Stomach (tissue), 19 donors: ENCODE data around the gene ARFGAP1. TPM values are rescaled to one million over a fixed set of nuclear protein-coding genes. Genes with fewer than 3 reads are reported as not detected.

ENCODE experiments used
- DNase-seq, 2 donors: peaks; one replicate each; pipeline versions ENCODE4 v3.0.0 to v3.0.0-alpha.2; 2013 to 2019
- H3K27ac ChIP-seq, 5 donors: fragments of 200-600 bp in 4 of 5; sonication (generic) in 4 of 5; one replicate each; pipeline ENCODE4 v1.5.1; 2013 to 2019; ENCODE audit warnings: mild to moderate bottlenecking in 1 of 5, moderate library complexity in 1 of 5
- H3K27me3 ChIP-seq, 3 donors: fragments of 200-600 bp; sonication (generic); one replicate each; pipeline ENCODE4 v1.5.1; 2017 to 2019; ENCODE audit warnings: mixed run types in 1 of 3
- H3K36me3 ChIP-seq, 4 donors: fragments of 200-600 bp; sonication (generic); 1 replicate in 3 of 4; 2 replicates in 1 of 4; pipeline ENCODE4 v1.5.1; 2016 to 2019
- H3K4me1 ChIP-seq, 4 donors: fragments of 200-600 bp; sonication (generic); one replicate each; pipeline ENCODE4 v1.5.1; 2016 to 2019
- H3K4me3 ChIP-seq, 4 donors: fragments of 200-600 bp; sonication (generic) in 3 of 4; one replicate each; pipeline ENCODE4 v1.5.1; 2016 to 2019; ENCODE audit warnings: mild to moderate bottlenecking in 1 of 4
- H3K9me3 ChIP-seq, 4 donors: fragments of 200-600 bp; sonication (generic); one replicate each; pipeline ENCODE4 v1.5.1; 2016 to 2019
- CTCF ChIP-seq, 7 experiments: fragments of 450-650 bp in 4 of 7; fragments of 200-600 bp in 3 of 7; sonication (generic) in 3 of 7; IDR thresholded peaks; one replicate each; pipeline ENCODE4 v1.5.1; 2016 to 2019; ENCODE audit warnings: antibody characterized with exemption in 7 of 7, control low read depth in 2 of 7, mild to moderate bottlenecking in 1 of 7
- EP300 ChIP-seq: sonication (generic); formaldehyde crosslinking; IDR thresholded peaks from one replicate; pipeline ENCODE4 v1.6.1; 2017; ENCODE audit warnings: antibody characterized with exemption
- POLR2A ChIP-seq, 4 donors: fragments of 450-650 bp; IDR thresholded peaks; one replicate each; pipeline ENCODE4 v1.6.1; 2016; ENCODE audit warnings: antibody characterized with exemption in 4 of 4, control low read depth in 2 of 4, mild to moderate bottlenecking in 1 of 4, moderate library complexity in 1 of 4
- POLR2AphosphoS5 ChIP-seq, 3 donors: sonication (generic); formaldehyde crosslinking; IDR thresholded peaks; one replicate each; pipeline ENCODE4 v1.6.1; 2016; ENCODE audit warnings: antibody characterized with exemption in 3 of 3
- WGBS, 5 donors: extraction: QIAGEN DNeasy Blood & Tissue Kit in 3 of 5; methylation state at CpG; one replicate each; pipeline versions ENCODE4 v1.1.5 to v1.1.7; 2013 to 2018; 5-methylcytosine and 5-hydroxymethylcytosine counted together
- intact Hi-C: fragments of 100-400 bp; cut with DNase I; formaldehyde crosslinking; loops from one replicate; pipeline ENCODE4 v1.15.1; 2023; ENCODE audit warnings: low total_unique reads
- long read RNA-seq, 10 donors: transcript quantifications; one replicate each; lab custom pipeline, GENCODE V29; 2026
- polyA plus RNA-seq, 3 donors: library from polyadenylated mRNA; stranded (reverse); fragments of 200-250 nt; gene quantifications; one replicate each; pipeline ENCODE4 v1.2.3, GENCODE V29; 2013
- total RNA-seq, 5 donors: library from RNA; depleted of rRNA; stranded (reverse); fragments of >200 nt; gene quantifications; one replicate each; pipeline versions ENCODE4 v1.1.0 to v1.2.3, GENCODE V29; 2014 to 2016
- donor health status: healthy with polysubstance abuse.
- donor health status: Bipolar disorder and iron deficiency.
- donor health status: healthy.

Gene ARFGAP1
- total RNA-seq (100 to 1,000 TPM in 3 of 5 donors, 10 to 100 TPM in 2; 51.3 to 146 (median 100) TPM), polyA plus RNA-seq (10 to 100 TPM; 51.5 to 53.2 (median 51.5) TPM)
- long read RNA-seq, donor 1, partial matches to known transcripts: 0 of 3 reads
- long read RNA-seq, donor 1, other reads (novel, unspliced or antisense): 0 of 3 reads
- long read RNA-seq, donor 2, transcript ARFGAP1-203 (13 exons, 3,281 nt): major isoform, 6 of 8 reads
- long read RNA-seq, donor 2, partial matches to known transcripts: 0 of 8 reads
- long read RNA-seq, donor 2, other reads (novel, unspliced or antisense): 0 of 8 reads
- long read RNA-seq, donor 3, partial matches to known transcripts: 16 of 19 reads
- long read RNA-seq, donor 3, other reads (novel, unspliced or antisense): 0 of 19 reads
- long read RNA-seq, donor 4, partial matches to known transcripts: 0 of 1 reads
- long read RNA-seq, donor 4, other reads (novel, unspliced or antisense): 0 of 1 reads
- long read RNA-seq, donor 5, transcript ARFGAP1-203 (13 exons, 3,281 nt): major isoform, 9 of 12 reads
- long read RNA-seq, donor 5, partial matches to known transcripts: 0 of 12 reads
- long read RNA-seq, donor 5, other reads (novel, unspliced or antisense): 0 of 12 reads
- long read RNA-seq, donor 6, transcript ARFGAP1-203 (13 exons, 3,281 nt): major isoform, 10 of 21 reads
- long read RNA-seq, donor 6, partial matches to known transcripts: 0 of 21 reads
- long read RNA-seq, donor 6, other reads (novel, unspliced or antisense): 0 of 21 reads
- long read RNA-seq, donor 7, partial matches to known transcripts: 6 of 12 reads
- long read RNA-seq, donor 7, other reads (novel, unspliced or antisense): 0 of 12 reads
- long read RNA-seq, donor 8, transcript ARFGAP1-203 (13 exons, 3,281 nt): major isoform, 5 of 24 reads
- long read RNA-seq, donor 8, partial matches to known transcripts: 17 of 24 reads
- long read RNA-seq, donor 8, other reads (novel, unspliced or antisense): 0 of 24 reads
- long read RNA-seq, donor 9, partial matches to known transcripts: 0 of 4 reads
- long read RNA-seq, donor 9, other reads (novel, unspliced or antisense): 0 of 4 reads
- long read RNA-seq, donor 10, partial matches to known transcripts: 0 of 2 reads
- long read RNA-seq, donor 10, other reads (novel, unspliced or antisense): 0 of 2 reads

- TF ChIP-seq POLR2A (IDR thresholded peaks at IDR 0.05) (no peak), POLR2AphosphoS5 (IDR thresholded peaks at IDR 0.05) (peak; percentile 55 to 93 (median 71))
- Histone ChIP-seq H3K27me3 (peaks cover 0 to 14% (median 2%) of the 10 kb centered on the region in 3 donors), H3K4me1 (peaks cover 21 to 35% (median 29%) of the 10 kb centered on the region in 4 donors), H3K4me3 (peak within 1 kb of the TSS; percentile 92 to 100 (median 99)), H3K36me3 (peaks cover 17 to 23% (median 20%) of the 10 kb centered on the region in 4 donors), H3K9me3 (no peaks in the 10 kb centered on the region), H3K27ac (peak within 1 kb of the TSS; percentile 38 to 90 (median 81))
- WGBS, 5 donors: 0 to 2% (median 1%) methylated on average over 22 to 97 of the region's 97 CpGs
- intact Hi-C loops: no loop called here
- peak; percentile 92 to 98 for DNase-seq
Observed at GRCh38 chr20:63272105-63273058, at the start of gene ARFGAP1. Gene ARFGAP1 (plus strand): TSS chr20:63272813. CDS start chr20:63275581, 2,768 bp downstream.

GRCh38 chr20:63223121-63223825 is 49.3 kb upstream of the ARFGAP1 start:
- Histone ChIP-seq H3K27ac (no peak overlapping the region), H3K9me3 (no peaks in the 10 kb centered on the region), H3K4me3 (no peak overlapping the region), H3K36me3 (no peaks in the 10 kb centered on the region), H3K4me1 (peaks cover 5 to 13% (median 9%) of the 10 kb centered on the region in 4 donors), H3K27me3 (peaks cover 0 to 19% (median 0%) of the 10 kb centered on the region in 3 donors)
- intact Hi-C loops: no loop called here
- WGBS, 5 donors: 47 to 62% (median 52%) methylated on average over 12 of the region's 12 CpGs
- TF ChIP-seq POLR2AphosphoS5 (IDR thresholded peaks at IDR 0.05) (no peak), CTCF (IDR thresholded peaks at IDR 0.05) (peak in 5 of 7 experiments; percentile 27 to 63 (median 39))
- DNase-seq: peak; percentile 47 to 65

- Histone ChIP-seq H3K27me3 (peaks cover 0 to 23% (median 4%) of the 10 kb centered on the region in 3 donors), H3K4me1 (peaks cover 5 to 13% (median 9%) of the 10 kb centered on the region in 4 donors), H3K4me3 (no peak overlapping the region), H3K27ac (no peak overlapping the region), H3K9me3 (no peaks in the 10 kb centered on the region), H3K36me3 (no peaks in the 10 kb centered on the region)
- no peak for TF ChIP-seq EP300
- no peak for TF ChIP-seq CTCF (IDR thresholded peaks at IDR 0.05)
- no peak for TF ChIP-seq POLR2AphosphoS5 (IDR thresholded peaks at IDR 0.05)
- no peak for TF ChIP-seq POLR2A (IDR thresholded peaks at IDR 0.05)
- intact Hi-C loops: no loop called here
- DNase-seq: no peak
- WGBS, 5 donors: 74 to 83% (median 78%) methylated on average over 6 of the region's 6 CpGs
Observed at GRCh38 chr20:63223826-63224207, 48.8 kb upstream of the ARFGAP1 start.
